Osteoblast (primary cell): Measurements from ENCODE around the gene LINC01488. TPM values are rescaled to one million over a fixed set of nuclear protein-coding genes. Genes with fewer than 3 reads are reported as not detected.
A peak's percentile ranks its signal among the peaks of the same experiment; 100 is the strongest.

Experiments
- DNase-seq: peaks from one replicate; pipeline ENCODE4 v3.0.0; 2011; ENCODE audit warnings: low spot score, mixed read lengths; ENCODE audit not compliant: insufficient read length; ENCODE audit errors: missing footprints
- H2AFZ ChIP-seq: 2 replicates; pipeline ENCODE4 v1.6.0; 2011; ENCODE audit warnings: mild to moderate bottlenecking, low read length
- H3K27ac ChIP-seq: 2 replicates; pipeline ENCODE4 v1.5.1; 2011; ENCODE audit warnings: mild to moderate bottlenecking, low read depth, low read length, moderate library complexity
- H3K27me3 ChIP-seq: 2 replicates; pipeline ENCODE4 v1.6.0; 2012; ENCODE audit warnings: mild to moderate bottlenecking, control low read depth, inconsistent platforms, low read length, moderate library complexity; ENCODE audit not compliant: insufficient read depth
- H3K36me3 ChIP-seq: 2 replicates; pipeline ENCODE4 v1.5.1; 2011; ENCODE audit warnings: mild to moderate bottlenecking, low read length, control low read depth, moderate library complexity; ENCODE audit not compliant: insufficient read depth
- H3K4me1 ChIP-seq: 2 replicates; pipeline ENCODE4 v1.5.1; 2011; ENCODE audit warnings: mild to moderate bottlenecking, low read length, control low read depth, moderate library complexity; ENCODE audit not compliant: insufficient read depth
- H3K4me2 ChIP-seq: 2 replicates; pipeline ENCODE4 v1.6.0; 2011; ENCODE audit warnings: mild to moderate bottlenecking, low read length; ENCODE audit not compliant: insufficient read depth
- H3K4me3 ChIP-seq: fragments of 200-600 bp; sonication (generic); 3 replicates; pipeline ENCODE4 v1.5.1; 2012; ENCODE audit warnings: mild to moderate bottlenecking, low read length, inconsistent platforms; ENCODE audit not compliant: insufficient read depth
- H3K79me2 ChIP-seq: 2 replicates; pipeline ENCODE4 v1.6.0; 2012; ENCODE audit warnings: mild to moderate bottlenecking, low read length, control low read depth, inconsistent platforms; ENCODE audit not compliant: insufficient read depth
- H3K9me3 ChIP-seq: 2 replicates; pipeline ENCODE4 v1.5.1; 2011; ENCODE audit warnings: low read depth, low read length, control low read depth
- H4K20me1 ChIP-seq: 2 replicates; pipeline ENCODE4 v1.6.0; 2012; ENCODE audit warnings: mild to moderate bottlenecking, low read length, control low read depth; ENCODE audit not compliant: insufficient read depth
- CTCF ChIP-seq: IDR thresholded peaks from 2 replicates; pipeline ENCODE4 v1.5.1; 2011; ENCODE audit warnings: mild to moderate bottlenecking, low read depth, low read length, moderate library complexity; ENCODE audit errors: extremely low read depth
- total RNA-seq: library from RNA; depleted of rRNA; stranded (reverse); fragments of >200 nt; gene quantifications from 2 replicates; pipeline ENCODE4 v1.2.3, GENCODE V29; 2012

The LINC01488 gene
- total RNA-seq, 1 donor, result not detected

GRCh38 chr11:69501121-69501489 is 19.6 kb downstream of the LINC01488 start:
- H2AFZ ChIP-seq, result no peak overlapping the region
- H3K27me3 ChIP-seq, result no peaks in the 10 kb centered on the region
- H3K4me2 ChIP-seq, result no peak overlapping the region
- no peaks in the 10 kb centered on the region for H4K20me1 ChIP-seq
- H3K36me3 ChIP-seq, result no peaks in the 10 kb centered on the region
- no peaks in the 10 kb centered on the region for H3K9me3 ChIP-seq
- no peak overlapping the region for H3K4me3 ChIP-seq
- H3K27ac ChIP-seq, result no peak overlapping the region
- H3K79me2 ChIP-seq, result no peaks in the 10 kb centered on the region
- H3K4me1 ChIP-seq, result peaks cover 16% of the 10 kb centered on the region
- peak; percentile 68 for DNase-seq
- TF ChIP-seq CTCF, result no peak

- Histone ChIP-seq H3K4me1 (peaks cover 9% of the 10 kb centered on the region), H3K4me2 (no peak overlapping the region), H2AFZ (no peak overlapping the region), H4K20me1 (no peaks in the 10 kb centered on the region), H3K79me2 (no peaks in the 10 kb centered on the region), H3K36me3 (no peaks in the 10 kb centered on the region), H3K27me3 (no peaks in the 10 kb centered on the region), H3K27ac (no peak overlapping the region), H3K4me3 (no peak overlapping the region), H3K9me3 (peaks cover 2% of the 10 kb centered on the region)
- TF ChIP-seq CTCF, result no peak
- peak; percentile 62 for DNase-seq
Observed at GRCh38 chr11:69501891-69502860, 20.7 kb downstream of the LINC01488 start.

GRCh38 chr11:69504127-69504526 is 22.7 kb downstream of the LINC01488 start:
- Histone ChIP-seq H3K36me3 (no peaks in the 10 kb centered on the region), H2AFZ (no peak overlapping the region), H3K27me3 (no peaks in the 10 kb centered on the region), H3K79me2 (no peaks in the 10 kb centered on the region), H3K4me2 (no peak overlapping the region), H4K20me1 (no peaks in the 10 kb centered on the region), H3K4me3 (no peak overlapping the region), H3K9me3 (peaks cover 2% of the 10 kb centered on the region), H3K4me1 (peaks cover 4% of the 10 kb centered on the region), H3K27ac (no peak overlapping the region)
- TF ChIP-seq CTCF, result no peak
- DNase-seq, result no peak

- Histone ChIP-seq H3K4me2 (no peak overlapping the region), H3K79me2 (no peaks in the 10 kb centered on the region), H3K27me3 (no peaks in the 10 kb centered on the region), H3K4me3 (no peak overlapping the region), H3K36me3 (no peaks in the 10 kb centered on the region), H3K27ac (no peak overlapping the region), H3K9me3 (peaks cover 2% of the 10 kb centered on the region), H2AFZ (no peak overlapping the region), H4K20me1 (no peaks in the 10 kb centered on the region), H3K4me1 (peaks cover 4% of the 10 kb centered on the region)
- peak; percentile 9 for DNase-seq
- TF ChIP-seq CTCF, result no peak
Observed at GRCh38 chr11:69504576-69505335, 23.3 kb downstream of the LINC01488 start.
